Activated CD8-positive, alpha-beta T cell treated with anti-CD3 and anti-CD28 coated beads for 36 hours (primary cell): Measurements from ENCODE around the gene VAV2. TPM values are rescaled to one million over a fixed set of nuclear protein-coding genes. Genes with fewer than 3 reads are reported as not detected.

Source experiments
- ATAC-seq: fragments of 200-7000 bp; cut with Tn5 transposase; one replicate; pipeline ENCODE4 v1.10.0; 2021; ENCODE audit warnings: mild to moderate bottlenecking, moderate library complexity
- CTCF ChIA-PET: fragments of 350-600 bp; sonication (Branson Sonifier 250); formaldehyde crosslinking; loops from one replicate; lab custom pipeline; 2021; ENCODE audit warnings: antibody characterized with exemption; lab: Charles Lee
- POLR2A ChIA-PET: fragments of 350-600 bp; sonication (Branson Sonifier 250); formaldehyde crosslinking; loops from one replicate; lab custom pipeline; 2021; ENCODE audit warnings: antibody characterized with exemption; lab: Charles Lee
- DNase-seq: peaks from one replicate; pipeline ENCODE4 v3.0.0-alpha.2; 2020
- H3K27ac Mint-ChIP-seq: one replicate; pipeline ENCODE4 v1.8.0; 2021; ENCODE audit warnings: mild to moderate bottlenecking, mixed read lengths
- H3K27me3 Mint-ChIP-seq: one replicate; pipeline ENCODE4 v1.8.0; 2021; ENCODE audit warnings: mixed read lengths
- H3K36me3 Mint-ChIP-seq: one replicate; pipeline ENCODE4 v1.8.0; 2021; ENCODE audit warnings: low read depth, mixed read lengths
- H3K4me1 Mint-ChIP-seq: one replicate; pipeline ENCODE4 v1.8.0; 2021; ENCODE audit warnings: low read depth, mixed read lengths
- H3K4me3 Mint-ChIP-seq: one replicate; pipeline ENCODE4 v1.8.0; 2021; ENCODE audit warnings: mild to moderate bottlenecking, moderate library complexity, mixed read lengths
- H3K9me3 Mint-ChIP-seq: one replicate; pipeline ENCODE4 v1.8.0; 2021; ENCODE audit warnings: mixed read lengths
- intact Hi-C: fragments of 100-400 bp; cut with micrococcal nuclease; formaldehyde crosslinking; loops from one replicate; pipeline ENCODE4 v1.10.0; 2022
- total RNA-seq, 2 experiments: library from RNA; stranded (reverse); gene quantifications; one replicate each; pipeline ENCODE4 v1.2.3, GENCODE V29; 2021
- TF ChIP-seq, protein P1 (sequence below): fragments of 200-600 bp; IDR thresholded peaks from one replicate; pipeline ENCODE4 v1.8.0; 2022; ENCODE audit warnings: antibody characterized with exemption, mild to moderate bottlenecking

Gene VAV2
- total RNA-seq, 2 experiments from 2014 or later: 5.1 to 5.4 TPM

DNA sequence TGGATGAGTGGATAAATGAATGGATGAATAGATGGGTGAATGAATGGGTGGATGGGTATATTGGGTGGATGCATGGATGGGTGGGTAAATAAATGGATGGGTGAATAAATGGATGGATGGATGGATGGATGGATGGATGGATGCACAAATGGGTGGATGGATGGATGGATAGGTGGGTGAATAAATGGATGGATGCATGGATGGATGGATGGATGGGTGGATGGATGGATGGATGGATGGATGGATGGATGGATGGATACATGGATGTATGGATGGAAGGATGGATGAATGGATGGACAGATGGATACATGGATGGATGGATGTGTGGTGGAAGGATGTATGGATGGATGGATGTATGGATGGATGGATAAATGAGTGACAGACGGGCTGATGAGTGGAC, 140.4 kb downstream of the VAV2 start:
- Mint-ChIP-seq H3K4me1 (no peaks in the 10 kb centered on the region), H3K36me3 (no peaks in the 10 kb centered on the region), H3K9me3 (no peaks in the 10 kb centered on the region), H3K27ac (no peak overlapping the region), H3K27me3 (no peaks in the 10 kb centered on the region), H3K4me3 (no peak overlapping the region)
- intact Hi-C loops: no loop called here
- POLR2A ChIA-PET: no interaction called here
- TF ChIP-seq, protein P1, sequence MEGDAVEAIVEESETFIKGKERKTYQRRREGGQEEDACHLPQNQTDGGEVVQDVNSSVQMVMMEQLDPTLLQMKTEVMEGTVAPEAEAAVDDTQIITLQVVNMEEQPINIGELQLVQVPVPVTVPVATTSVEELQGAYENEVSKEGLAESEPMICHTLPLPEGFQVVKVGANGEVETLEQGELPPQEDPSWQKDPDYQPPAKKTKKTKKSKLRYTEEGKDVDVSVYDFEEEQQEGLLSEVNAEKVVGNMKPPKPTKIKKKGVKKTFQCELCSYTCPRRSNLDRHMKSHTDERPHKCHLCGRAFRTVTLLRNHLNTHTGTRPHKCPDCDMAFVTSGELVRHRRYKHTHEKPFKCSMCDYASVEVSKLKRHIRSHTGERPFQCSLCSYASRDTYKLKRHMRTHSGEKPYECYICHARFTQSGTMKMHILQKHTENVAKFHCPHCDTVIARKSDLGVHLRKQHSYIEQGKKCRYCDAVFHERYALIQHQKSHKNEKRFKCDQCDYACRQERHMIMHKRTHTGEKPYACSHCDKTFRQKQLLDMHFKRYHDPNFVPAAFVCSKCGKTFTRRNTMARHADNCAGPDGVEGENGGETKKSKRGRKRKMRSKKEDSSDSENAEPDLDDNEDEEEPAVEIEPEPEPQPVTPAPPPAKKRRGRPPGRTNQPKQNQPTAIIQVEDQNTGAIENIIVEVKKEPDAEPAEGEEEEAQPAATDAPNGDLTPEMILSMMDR: no peak
- no peak for DNase-seq
- no peak for ATAC-seq
- CTCF ChIA-PET: interaction anchor here (1.1 kb wide), 1 partner anchor 58 kb away, joined by 3 read pairs; no protein-coding TSS in a partner anchor

DNA sequence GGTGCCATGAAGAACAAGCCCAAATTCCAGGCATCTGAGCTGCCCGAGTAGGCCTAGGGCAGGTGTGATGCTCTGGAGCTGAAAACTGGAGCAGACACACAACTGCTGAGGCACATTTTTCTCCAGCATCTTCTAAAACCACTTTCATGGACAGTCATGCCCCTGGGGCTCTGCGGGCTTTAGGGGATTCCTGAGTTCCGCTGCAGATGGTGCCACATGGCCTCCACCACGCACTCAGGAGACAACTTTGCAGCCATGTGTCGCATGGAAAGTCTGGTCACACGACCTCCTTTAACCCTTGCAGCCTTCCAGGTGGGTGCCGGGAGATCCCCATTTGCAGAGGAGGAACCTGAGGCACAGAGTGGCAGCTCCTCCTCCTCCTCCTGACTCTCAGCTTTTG, 141.2 kb downstream of the VAV2 start:
- Mint-ChIP-seq H3K4me3 (no peak overlapping the region), H3K36me3 (no peaks in the 10 kb centered on the region), H3K9me3 (no peaks in the 10 kb centered on the region), H3K4me1 (no peaks in the 10 kb centered on the region), H3K27ac (no peak overlapping the region), H3K27me3 (no peaks in the 10 kb centered on the region)
- CTCF ChIA-PET: interaction anchor here (1.1 kb wide), 1 partner anchor 58 kb away, joined by 3 read pairs; no protein-coding TSS in a partner anchor
- ATAC-seq (no peak), DNase-seq (no peak)
- TF ChIP-seq, protein P1: no peak
- POLR2A ChIA-PET: interaction anchor here (1.2 kb wide), 1 partner anchor 19 kb away, joined by 3 read pairs; no protein-coding TSS in a partner anchor
- intact Hi-C loops: no loop called here

DNA sequence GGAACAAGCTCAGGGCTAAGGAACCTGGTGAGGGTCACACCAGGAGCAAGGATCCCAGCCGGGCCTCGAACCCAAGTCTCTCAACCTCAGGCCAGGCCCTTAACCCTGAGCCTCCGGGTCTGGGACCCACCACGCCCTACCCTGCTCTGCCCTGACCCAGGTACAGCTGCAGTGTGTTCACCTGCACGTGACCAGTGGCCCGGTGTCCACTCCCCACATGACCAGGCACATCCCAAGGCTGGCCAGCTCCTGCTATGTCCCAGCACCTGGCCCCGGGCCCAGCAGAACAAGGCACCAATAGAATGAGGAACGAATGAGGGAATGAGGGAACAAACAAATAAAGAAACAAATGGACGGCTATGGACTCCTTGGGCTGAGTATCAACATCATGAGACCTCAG, 142.0 kb downstream of the VAV2 start:
- Mint-ChIP-seq H3K4me1 (peaks cover 2% of the 10 kb centered on the region), H3K9me3 (no peaks in the 10 kb centered on the region), H3K27ac (no peak overlapping the region), H3K27me3 (no peaks in the 10 kb centered on the region), H3K36me3 (no peaks in the 10 kb centered on the region), H3K4me3 (no peak overlapping the region)
- TF ChIP-seq, protein P1: no peak
- no peak for ATAC-seq
- CTCF ChIA-PET: no interaction called here
- no peak for DNase-seq
- POLR2A ChIA-PET: interaction anchor here (1.2 kb wide), 1 partner anchor 20 kb away, joined by 3 read pairs; no protein-coding TSS in a partner anchor
- intact Hi-C loops: no loop called here

DNA sequence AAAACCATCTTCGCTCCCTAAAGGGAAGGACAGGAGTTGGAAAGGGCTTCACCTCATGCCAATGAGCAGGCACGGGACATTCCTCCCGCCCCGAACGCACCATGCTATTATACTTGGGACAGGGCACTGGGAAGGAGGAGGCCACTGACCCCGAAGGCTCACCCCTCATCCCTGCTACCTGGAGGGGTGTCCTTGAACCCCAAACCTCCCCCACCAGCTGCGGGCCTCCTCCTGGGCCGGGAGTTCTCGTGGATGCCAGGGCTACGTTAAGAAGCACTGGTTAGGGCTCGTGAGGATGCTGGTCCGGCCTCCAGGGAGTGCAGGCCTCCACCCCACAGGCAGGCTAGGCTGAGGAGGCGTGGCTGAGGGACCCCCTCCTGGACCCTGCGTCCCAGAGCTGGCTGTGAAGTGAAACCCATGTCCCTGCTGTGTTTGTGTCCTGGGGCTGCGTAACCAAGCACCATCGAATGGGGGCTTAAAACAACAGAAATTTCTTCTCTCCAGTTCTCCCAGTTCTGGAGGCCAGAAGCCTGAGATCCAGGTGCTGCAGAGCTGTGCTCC, 142.9 kb downstream of the VAV2 start:
- TF ChIP-seq, protein P1: no peak
- H3K27me3 Mint-ChIP-seq: no peaks in the 10 kb centered on the region
- DNase-seq (no peak), ATAC-seq (no peak)
- no peak overlapping the region for H3K4me3 Mint-ChIP-seq
- CTCF ChIA-PET: no interaction called here
- peaks cover 2% of the 10 kb centered on the region for H3K4me1 Mint-ChIP-seq
- POLR2A ChIA-PET: no interaction called here
- intact Hi-C loops: no loop called here
- H3K36me3 Mint-ChIP-seq: no peaks in the 10 kb centered on the region
- no peak overlapping the region for H3K27ac Mint-ChIP-seq
- no peaks in the 10 kb centered on the region for H3K9me3 Mint-ChIP-seq

DNA sequence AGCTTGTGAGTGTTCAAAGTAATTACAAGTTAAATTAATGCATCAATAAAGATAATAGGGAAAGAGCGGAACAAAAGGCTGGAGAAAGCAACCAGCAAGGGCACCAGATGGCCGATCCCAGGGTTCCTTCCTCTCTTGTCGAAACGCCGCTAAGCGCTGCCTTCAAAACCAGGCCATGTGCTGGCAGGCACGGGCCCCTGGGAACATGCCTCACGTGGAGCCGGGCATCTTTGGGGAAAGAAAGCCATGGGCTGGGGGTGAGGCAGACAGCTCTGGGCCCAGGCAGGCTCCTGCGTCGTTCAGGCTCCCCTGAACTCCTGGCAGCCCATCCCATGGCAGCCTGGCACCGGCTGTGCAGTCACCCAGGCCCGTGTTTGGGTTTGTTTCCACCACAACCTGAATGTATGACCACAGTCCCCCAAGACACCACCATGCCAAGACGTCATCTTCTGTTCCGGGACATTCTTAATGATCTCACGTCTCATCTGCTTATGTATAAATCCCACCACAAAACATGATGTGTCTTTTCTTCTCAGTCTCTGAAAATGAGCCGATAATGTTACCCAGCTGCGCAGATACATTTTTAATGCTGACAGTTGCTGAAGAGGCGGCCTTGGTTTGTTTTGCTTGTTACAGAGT, 143.5 kb downstream of the VAV2 start:
- intact Hi-C loops: no loop called here

More for the DNA sequence above, 143.5 kb downstream of the VAV2 start:
- Mint-ChIP-seq H3K27me3 (no peaks in the 10 kb centered on the region), H3K4me3 (no peak overlapping the region), H3K27ac (no peak overlapping the region), H3K9me3 (no peaks in the 10 kb centered on the region), H3K36me3 (no peaks in the 10 kb centered on the region), H3K4me1 (peaks cover 2% of the 10 kb centered on the region)
- TF ChIP-seq, protein P1: no peak
- no peak for DNase-seq
- ChIA-PET CTCF (no interaction called here), POLR2A (no interaction called here)
- ATAC-seq: no peak
